ENCODE data around the gene ST3GAL2. TPM values are rescaled to one million over a fixed set of nuclear protein-coding genes. Genes with fewer than 3 reads are reported as not detected.

Gene ST3GAL2
- total and polyA plus RNA-seq, 9 of the 15 experiments (the other 6 are each of a cell fraction or from before 2014, with no cell fraction given), result 1.5 to 108 (median 34.3) TPM

- TF ChIP-seq ZBTB9 (CRISPR knock-in tag; IDR thresholded peaks at IDR 0.05), result peak; percentile 68
- TF ChIP-seq ADNP (tag; IDR thresholded peaks at IDR 0.05), result 0 out of 2 replicates have a peak, but pooled peaks have one; percentile 24
- peak; percentile 59; the same call in 1 of the 2 replicates for TF ChIP-seq HDAC8 (tag; IDR thresholded peaks at IDR 0.05)
- peak; percentile 39; the same call in 1 of the 2 replicates for TF ChIP-seq ZNF143 (CRISPR knock-in tag; IDR thresholded peaks at IDR 0.05)
- TF ChIP-seq ZNF79 (CRISPR knock-in tag; IDR thresholded peaks at IDR 0.05; ENCODE audit: low read depth), result no peak
- peak; percentile 55 for TF ChIP-seq MAFF (IDR thresholded peaks at IDR 0.05; ENCODE audit: low read length)
- peak; percentile 52; the same call in 1 of the 2 replicates for TF ChIP-seq ZBTB26 (CRISPR knock-in tag; IDR thresholded peaks at IDR 0.05)
- no peak for TF ChIP-seq NCOA2 (IDR thresholded peaks at IDR 0.05; ENCODE audit: partially characterized antibody in 2 of 2)
- TF ChIP-seq ZNF175 (CRISPR knock-in tag; IDR thresholded peaks at IDR 0.05; ENCODE audit: low read depth), result no peak
- TF ChIP-seq SMAD3 (CRISPR knock-in tag; conservative IDR thresholded peaks at IDR 0.05), result no peak
- peak; percentile 81; the same call in 1 of the 2 replicates for TF ChIP-seq CREB3 (tag; conservative IDR thresholded peaks at IDR 0.05; ENCODE audit: low read depth)
- TF ChIP-seq MYC (IDR thresholded peaks at IDR 0.05; ENCODE audit: low read depth, low read length), result no peak
- no peak for TF ChIP-seq MYC (CRISPR knock-in tag; IDR thresholded peaks at IDR 0.05; ENCODE audit: borderline replicate concordance, low read depth)
- TF ChIP-seq ATF1 (CRISPR knock-in tag; IDR thresholded peaks at IDR 0.05), result no peak
- TF ChIP-seq ATF1 (tag; IDR thresholded peaks at IDR 0.05), result no peak
- TF ChIP-seq ZNF263 (CRISPR knock-in tag; IDR thresholded peaks at IDR 0.05; ENCODE audit: borderline replicate concordance), result no peak
- TF ChIP-seq ETS2 (tag; IDR thresholded peaks at IDR 0.05; ENCODE audit: borderline replicate concordance, poor library complexity, severe bottlenecking), result no peak
- TF ChIP-seq NFE2 (IDR thresholded peaks at IDR 0.05; ENCODE audit: low read depth), result peak; percentile 88; the same call in 1 of the 2 replicates
These were observed 11.1 kb downstream of the ST3GAL2 start (continued) for GRCh38 chr16:70427786-70428177.

Measured in K562 (cell line).